GM06990 (cell line): ENCODE results near the gene EDDM3A.
"Not testable (repeated sequence)": the region's sequence is repeated elsewhere in the genome, so short reads cannot be mapped to it uniquely, and the experiment has no call there.

Source experiments
- DNase-seq: peaks from one replicate; pipeline ENCODE4 v3.0.0-alpha.2; 2011; ENCODE audit not compliant: insufficient read length; ENCODE audit errors: extremely low read depth
- H3K27me3 ChIP-seq: replicated peaks from 2 replicates; pipeline ENCODE4 v1.6.0; 2011; ENCODE audit warnings: low read length; ENCODE audit not compliant: control insufficient read depth, insufficient read depth
- H3K36me3 ChIP-seq: 2 replicates; pipeline ENCODE4 v1.5.1; 2011; ENCODE audit warnings: low read length; ENCODE audit not compliant: control insufficient read depth, insufficient read depth
- H3K4me3 ChIP-seq: replicated peaks from 2 replicates; pipeline ENCODE4 v1.5.1; 2011; ENCODE audit warnings: low read depth, mild to moderate bottlenecking, control low read depth, low read length
- CTCF ChIP-seq: IDR thresholded peaks from 2 replicates; pipeline ENCODE4 v1.5.1; 2011; ENCODE audit warnings: low read length, control low read depth, mild to moderate bottlenecking, inconsistent platforms; ENCODE audit not compliant: insufficient read depth, poor library complexity, severe bottlenecking

EDDM3A gene

GRCh38 chr14:20751963-20752562 is 6.4 kb downstream of the EDDM3A start:
- Histone ChIP-seq H3K36me3 (no peaks in the 10 kb centered on the region), H3K4me3 (no peak overlapping the region), H3K27me3 (no peaks in the 10 kb centered on the region)
- DNase-seq: no peak
- no peak for TF ChIP-seq CTCF

GRCh38 chr14:20754308-20754707 is 8.6 kb downstream of the EDDM3A start:
- TF ChIP-seq CTCF: no peak
- H3K36me3 ChIP-seq: no peaks in the 10 kb centered on the region
- no peaks in the 10 kb centered on the region for H3K27me3 ChIP-seq
- H3K4me3 ChIP-seq: no peak overlapping the region
- DNase-seq: no peak

GRCh38 chr14:20755037-20755436 is 9.3 kb downstream of the EDDM3A start:
- Histone ChIP-seq H3K4me3 (no peak overlapping the region), H3K36me3 (no peaks in the 10 kb centered on the region), H3K27me3 (no peaks in the 10 kb centered on the region)
- no peak for DNase-seq
- TF ChIP-seq CTCF: no peak

DNA sequence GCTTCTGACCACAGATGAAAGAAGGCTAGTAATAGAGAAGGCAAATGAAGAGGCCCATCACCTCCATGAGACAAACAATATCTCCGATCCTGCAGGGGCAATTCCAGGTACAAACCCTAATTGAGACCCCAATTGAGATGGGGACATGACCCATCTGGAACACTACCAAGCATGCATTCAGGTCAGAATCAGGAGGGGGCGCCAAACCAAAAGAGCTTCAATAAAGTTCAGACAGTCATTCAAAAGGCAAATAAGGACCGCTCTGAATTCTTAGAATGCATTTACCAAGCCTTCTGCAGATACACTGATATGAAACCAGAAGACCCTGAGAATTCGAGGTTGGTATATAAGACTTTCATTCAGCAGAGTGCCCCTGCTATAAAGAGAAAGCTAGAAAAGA is 12.3 kb downstream of the EDDM3A start:
- Histone ChIP-seq H3K4me3 (no peak overlapping the region), H3K27me3 (no peaks in the 10 kb centered on the region), H3K36me3 (no peaks in the 10 kb centered on the region)
- DNase-seq: no peak
- TF ChIP-seq CTCF: peak; percentile 71

DNA sequence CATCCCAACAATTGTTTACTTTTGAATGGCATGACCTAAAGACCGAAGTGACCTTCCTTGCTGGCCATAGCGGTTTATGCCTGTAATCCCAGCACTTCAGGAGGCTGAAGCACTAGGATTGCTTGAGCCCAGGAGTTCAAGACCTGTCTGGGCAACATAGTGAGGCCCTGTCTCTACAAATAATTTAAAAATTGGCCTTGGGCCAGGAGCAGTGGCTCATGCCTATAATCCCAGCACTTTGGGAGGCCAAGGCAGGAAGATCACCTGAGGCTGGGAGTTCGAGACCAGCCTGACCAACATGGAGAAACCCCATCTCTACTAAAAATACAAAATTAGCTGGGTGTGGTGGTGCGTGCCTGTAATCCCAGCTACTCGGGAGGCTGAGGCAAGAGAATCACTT is 13.8 kb downstream of the EDDM3A start:
- not testable (repeated sequence) for H3K4me3 ChIP-seq, DNase-seq, H3K36me3 ChIP-seq, H3K27me3 ChIP-seq

- Histone ChIP-seq H3K27me3 (no peaks in the 10 kb centered on the region), H3K4me3 (no peak overlapping the region), H3K36me3 (no peaks in the 10 kb centered on the region)
- no peak for DNase-seq
- TF ChIP-seq CTCF: no peak
These were observed 15.3 kb downstream of the EDDM3A start for GRCh38 chr14:20760950-20761349.
